ENCODE data around the gene TPCN2.

TPCN2 gene

GRCh38 chr11:69159150-69159852 is 110.6 kb downstream of the TPCN2 start:
- Histone ChIP-seq H3K4me2 (ENCODE audit: low read length) (no peak overlapping the region), H3K27me3 (ENCODE audit: control insufficient read depth, insufficient read depth, low read length) (no peaks in the 10 kb centered on the region), H3K4me1 (no peaks in the 10 kb centered on the region), H3K4me3 (ENCODE audit: low read depth, low read length) (no peak overlapping the region), H3K9ac (no peak overlapping the region), H3K79me2 (no peaks in the 10 kb centered on the region), H3K36me3 (ENCODE audit: control insufficient read depth, insufficient read depth, low read length) (no peaks in the 10 kb centered on the region), H3K27ac (no peak overlapping the region), H3K9me3 (ENCODE audit: control insufficient read depth, low read length) (no peaks in the 10 kb centered on the region), H2AFZ (no peak overlapping the region)
- TF ChIP-seq, protein P1, sequence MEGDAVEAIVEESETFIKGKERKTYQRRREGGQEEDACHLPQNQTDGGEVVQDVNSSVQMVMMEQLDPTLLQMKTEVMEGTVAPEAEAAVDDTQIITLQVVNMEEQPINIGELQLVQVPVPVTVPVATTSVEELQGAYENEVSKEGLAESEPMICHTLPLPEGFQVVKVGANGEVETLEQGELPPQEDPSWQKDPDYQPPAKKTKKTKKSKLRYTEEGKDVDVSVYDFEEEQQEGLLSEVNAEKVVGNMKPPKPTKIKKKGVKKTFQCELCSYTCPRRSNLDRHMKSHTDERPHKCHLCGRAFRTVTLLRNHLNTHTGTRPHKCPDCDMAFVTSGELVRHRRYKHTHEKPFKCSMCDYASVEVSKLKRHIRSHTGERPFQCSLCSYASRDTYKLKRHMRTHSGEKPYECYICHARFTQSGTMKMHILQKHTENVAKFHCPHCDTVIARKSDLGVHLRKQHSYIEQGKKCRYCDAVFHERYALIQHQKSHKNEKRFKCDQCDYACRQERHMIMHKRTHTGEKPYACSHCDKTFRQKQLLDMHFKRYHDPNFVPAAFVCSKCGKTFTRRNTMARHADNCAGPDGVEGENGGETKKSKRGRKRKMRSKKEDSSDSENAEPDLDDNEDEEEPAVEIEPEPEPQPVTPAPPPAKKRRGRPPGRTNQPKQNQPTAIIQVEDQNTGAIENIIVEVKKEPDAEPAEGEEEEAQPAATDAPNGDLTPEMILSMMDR (IDR thresholded peaks at IDR 0.05) = no peak

DNA sequence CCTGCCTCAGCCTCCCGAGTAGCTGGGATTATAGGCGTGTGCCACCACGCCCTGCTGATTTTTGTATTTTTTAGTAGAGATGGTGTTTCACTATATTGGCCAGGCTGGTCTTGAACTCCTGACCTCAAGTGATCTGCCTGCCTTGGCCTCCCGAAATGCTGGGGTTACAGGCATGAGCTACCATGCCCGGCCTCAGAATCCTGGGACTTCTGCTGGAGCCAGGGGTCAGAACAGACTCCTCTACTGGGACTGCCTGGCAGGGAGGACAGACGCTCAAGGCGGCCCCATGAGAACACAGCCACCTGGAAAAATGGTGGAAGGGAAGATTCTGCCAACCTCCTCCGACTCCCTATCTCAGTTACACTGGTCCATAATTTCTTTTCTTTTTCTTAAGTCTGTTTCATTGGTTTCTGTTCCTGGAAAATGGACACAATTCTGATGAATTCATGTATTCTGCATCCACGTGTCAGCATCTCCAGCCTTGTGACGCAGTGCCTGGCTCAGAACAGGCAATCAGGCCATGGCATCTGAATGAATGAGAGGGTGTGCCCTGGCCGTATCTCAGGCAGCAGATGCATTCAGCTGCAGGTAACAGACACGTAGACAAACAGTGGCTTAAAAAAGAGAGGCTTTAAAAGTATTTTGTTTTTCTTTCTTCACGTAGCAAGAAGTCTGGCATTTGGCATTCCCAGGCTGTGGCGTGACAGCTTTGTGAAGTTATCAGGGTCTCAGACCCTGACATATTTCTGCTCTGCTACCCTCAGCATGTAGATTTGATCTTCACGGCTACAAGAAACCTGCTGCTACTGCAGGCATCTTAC is 111.8 kb downstream of the TPCN2 start:
- Histone ChIP-seq H3K79me2 (no peaks in the 10 kb centered on the region), H3K27ac (no peak overlapping the region), H3K4me2 (ENCODE audit: low read length) (no peak overlapping the region), H3K36me3 (ENCODE audit: control insufficient read depth, insufficient read depth, low read length) (no peaks in the 10 kb centered on the region), H3K27me3 (ENCODE audit: control insufficient read depth, insufficient read depth, low read length) (no peaks in the 10 kb centered on the region), H3K9ac (no peak overlapping the region), H3K9me3 (ENCODE audit: control insufficient read depth, low read length) (no peaks in the 10 kb centered on the region), H3K4me1 (no peaks in the 10 kb centered on the region), H2AFZ (no peak overlapping the region), H3K4me3 (ENCODE audit: low read depth, low read length) (no peak overlapping the region)
- TF ChIP-seq, protein P1 (IDR thresholded peaks at IDR 0.05) = no peak

- Histone ChIP-seq H3K36me3 (ENCODE audit: control insufficient read depth, insufficient read depth, low read length) (no peaks in the 10 kb centered on the region), H2AFZ (no peak overlapping the region), H3K27ac (no peak overlapping the region), H3K4me1 (no peaks in the 10 kb centered on the region), H3K9me3 (ENCODE audit: control insufficient read depth, low read length) (no peaks in the 10 kb centered on the region), H3K79me2 (no peaks in the 10 kb centered on the region), H3K9ac (no peak overlapping the region), H3K4me3 (ENCODE audit: low read depth, low read length) (no peak overlapping the region), H3K27me3 (ENCODE audit: control insufficient read depth, insufficient read depth, low read length) (no peaks in the 10 kb centered on the region), H3K4me2 (ENCODE audit: low read length) (no peak overlapping the region)
- TF ChIP-seq, protein P1 (IDR thresholded peaks at IDR 0.05) = no peak
These were observed 112.3 kb downstream of the TPCN2 start for GRCh38 chr11:69161117-69161407.

GRCh38 chr11:69162505-69162904 is 113.8 kb downstream of the TPCN2 start:
- Histone ChIP-seq H3K9me3 (ENCODE audit: control insufficient read depth, low read length) (no peaks in the 10 kb centered on the region), H3K4me3 (ENCODE audit: low read depth, low read length) (no peak overlapping the region)
- TF ChIP-seq, protein P1 (IDR thresholded peaks at IDR 0.05) = no peak

More at GRCh38 chr11:69162505-69162904, 113.8 kb downstream of the TPCN2 start:
- Histone ChIP-seq H3K4me2 (ENCODE audit: low read length) (no peak overlapping the region), H3K36me3 (ENCODE audit: control insufficient read depth, insufficient read depth, low read length) (no peaks in the 10 kb centered on the region), H3K79me2 (no peaks in the 10 kb centered on the region), H3K4me1 (no peaks in the 10 kb centered on the region), H3K27ac (no peak overlapping the region), H2AFZ (no peak overlapping the region), H3K27me3 (ENCODE audit: control insufficient read depth, insufficient read depth, low read length) (no peaks in the 10 kb centered on the region), H3K9ac (no peak overlapping the region)
